ENCODE results near the gene ACSF3. TPM values are rescaled to one million over a fixed set of nuclear protein-coding genes. Genes with fewer than 3 reads are reported as not detected.
A peak's percentile ranks its signal among the peaks of the same experiment; 100 is the strongest.

ACSF3 gene
- total RNA-seq, 2 experiments from 2014 or later, result 57.3 to 62.0 TPM

DNA sequence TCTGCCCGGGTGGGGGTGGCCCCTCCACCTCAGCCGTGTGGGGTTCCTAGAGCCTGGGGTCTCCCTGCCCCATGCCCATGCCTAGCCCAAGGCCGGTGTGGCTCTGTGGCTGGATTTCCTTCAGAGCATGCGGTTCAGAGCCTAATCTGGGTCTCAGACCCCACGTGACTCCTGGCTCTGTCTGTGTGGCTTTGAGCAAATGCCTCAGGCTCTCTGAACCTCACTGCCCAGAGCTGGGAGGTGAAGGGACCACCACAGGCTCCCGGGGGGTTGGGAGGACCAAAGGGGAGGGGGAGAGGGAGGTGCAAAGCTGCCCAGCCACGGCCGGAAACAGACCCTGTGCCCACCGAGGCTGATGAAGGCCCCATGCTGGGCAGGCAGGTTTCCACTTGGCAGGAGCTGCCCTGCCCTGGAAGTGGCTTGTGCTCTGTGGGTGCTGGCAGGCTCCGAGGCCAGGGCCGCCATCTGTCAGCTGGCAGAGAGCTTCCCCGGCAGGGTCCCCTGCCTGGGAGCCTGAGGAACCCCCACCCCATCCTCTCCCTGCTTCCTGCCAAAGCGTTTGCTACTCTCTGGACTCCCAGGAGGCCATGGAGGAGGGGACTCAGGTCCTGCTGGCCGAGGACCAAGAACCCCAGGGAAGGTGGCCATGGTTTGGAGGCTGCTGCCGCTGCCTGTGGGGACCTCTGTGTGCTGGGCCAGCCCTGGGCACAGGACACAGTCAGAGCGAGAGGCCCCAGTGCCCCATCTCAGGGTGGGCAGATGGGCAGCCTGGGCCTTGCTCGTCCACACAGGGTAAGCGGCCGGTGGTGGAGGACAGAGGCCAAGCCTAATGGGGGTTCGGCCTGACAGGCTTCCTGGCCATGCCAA, 81.9 kb downstream of the ACSF3 start:
- peaks cover 5% of the 10 kb centered on the region for H3K4me1 Mint-ChIP-seq
- no peaks in the 10 kb centered on the region for H3K36me3 Mint-ChIP-seq (ENCODE audit: low read depth)
- no peaks in the 10 kb centered on the region for H3K9me3 Mint-ChIP-seq
- no peak for DNase-seq
- no peak overlapping the region for H3K4me3 Mint-ChIP-seq
- peaks cover 3% of the 10 kb centered on the region for H3K27me3 Mint-ChIP-seq
- ChIA-PET POLR2A (no interaction called here), CTCF (interaction anchor here (0.7 to 1.5 kb wide), 2 partner anchors 12 to 232 kb away, joined by 3 read pairs; no protein-coding TSS in a partner anchor)
- no peak overlapping the region for H3K27ac Mint-ChIP-seq

DNA sequence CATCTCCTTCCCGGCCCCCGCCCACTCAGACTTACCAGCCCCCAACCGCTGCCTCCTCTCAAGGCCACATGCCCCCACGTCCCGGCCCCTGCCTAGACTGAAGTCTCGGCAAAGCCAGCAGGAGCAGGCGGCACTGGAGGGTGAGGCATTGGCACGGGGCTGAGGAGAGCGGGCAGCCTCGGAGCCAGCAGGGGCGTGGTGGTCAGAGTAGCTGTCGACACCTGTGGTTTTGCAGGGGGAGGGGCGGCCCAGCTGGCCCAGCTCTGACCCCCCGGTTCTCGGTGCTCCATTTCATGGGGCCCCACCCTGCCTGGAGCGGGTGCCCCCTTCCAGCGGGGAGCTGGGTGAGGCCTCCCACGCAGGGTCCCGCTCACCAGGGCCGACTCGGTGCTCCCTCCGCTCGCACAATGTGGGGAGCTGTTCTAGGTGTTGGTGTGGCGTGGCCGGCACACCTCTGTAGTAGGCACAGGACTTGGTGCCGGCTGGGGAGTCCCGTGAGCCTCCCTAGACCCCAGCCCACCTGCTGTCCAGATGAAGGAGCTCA, 82.6 kb downstream of the ACSF3 start:
- Mint-ChIP-seq H3K36me3 (ENCODE audit: low read depth) (no peaks in the 10 kb centered on the region), H3K9me3 (no peaks in the 10 kb centered on the region), H3K27me3 (no peaks in the 10 kb centered on the region), H3K4me3 (no peak overlapping the region), H3K4me1 (no peaks in the 10 kb centered on the region), H3K27ac (no peak overlapping the region)
- DNase-seq, result no peak
- ChIA-PET POLR2A (no interaction called here), CTCF (interaction anchor here (1.1 kb wide), 1 partner anchor 40 kb away, joined by 5 read pairs; no protein-coding TSS in a partner anchor)

DNA sequence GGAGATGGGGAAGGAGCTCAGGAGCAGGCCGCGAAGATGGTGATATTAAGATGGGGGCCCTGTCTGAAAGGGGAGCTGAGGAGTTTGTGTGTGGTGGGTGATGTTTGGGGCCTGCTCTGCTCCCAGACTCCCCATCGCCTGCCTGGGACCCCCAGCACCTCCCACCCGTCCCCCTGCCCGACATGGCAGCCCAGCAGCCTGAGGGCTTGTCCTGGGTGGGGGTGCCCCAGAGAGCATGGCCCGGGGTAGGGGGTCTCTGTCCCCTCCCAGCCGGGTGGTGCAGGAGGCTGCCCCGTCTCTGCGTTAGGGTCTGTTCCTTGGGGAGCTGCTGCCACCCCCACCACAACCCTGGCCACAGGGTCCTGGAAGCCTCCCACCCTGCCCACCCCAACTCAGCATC, 83.1 kb downstream of the ACSF3 start:
- CTCF ChIA-PET, result interaction anchor here (1.1 kb wide), 1 partner anchor 39 kb away, joined by 5 read pairs; no protein-coding TSS in a partner anchor
- no peaks in the 10 kb centered on the region for H3K4me1 Mint-ChIP-seq
- no peak overlapping the region for H3K4me3 Mint-ChIP-seq
- POLR2A ChIA-PET, result interaction anchor here (0.7 kb wide), 1 partner anchor 10 kb away, joined by 4 read pairs; no protein-coding TSS in a partner anchor
- DNase-seq, result no peak
- no peaks in the 10 kb centered on the region for H3K9me3 Mint-ChIP-seq
- no peak overlapping the region for H3K27ac Mint-ChIP-seq
- H3K27me3 Mint-ChIP-seq, result no peaks in the 10 kb centered on the region
- no peaks in the 10 kb centered on the region for H3K36me3 Mint-ChIP-seq (ENCODE audit: low read depth)

DNA sequence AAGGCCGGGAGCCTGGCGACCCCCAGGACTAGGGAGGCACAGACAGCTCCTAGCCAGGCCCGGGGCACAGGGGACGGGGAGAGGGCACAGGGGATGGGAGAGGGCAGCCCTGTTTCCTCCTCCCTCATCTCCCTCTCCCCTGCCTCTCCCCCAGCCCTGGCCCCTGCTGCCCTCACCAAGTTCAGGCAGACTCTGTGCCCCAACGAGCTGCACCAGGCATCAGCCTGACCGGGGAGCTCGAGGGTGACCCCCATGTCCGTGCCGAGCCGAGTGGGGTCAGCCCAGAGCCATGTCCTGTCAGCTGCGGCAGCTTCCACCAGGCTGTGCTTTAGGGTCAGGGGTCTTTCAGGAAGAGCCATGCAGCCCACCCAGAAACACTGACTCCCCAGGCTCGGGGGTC, 83.8 kb downstream of the ACSF3 start:
- H3K27me3 Mint-ChIP-seq, result no peaks in the 10 kb centered on the region
- no peak overlapping the region for H3K4me3 Mint-ChIP-seq
- no peaks in the 10 kb centered on the region for H3K36me3 Mint-ChIP-seq (ENCODE audit: low read depth)
- H3K9me3 Mint-ChIP-seq, result no peaks in the 10 kb centered on the region
- no peak overlapping the region for H3K27ac Mint-ChIP-seq
- CTCF ChIA-PET, result interaction anchor here (1.1 kb wide), 1 partner anchor 38 kb away, joined by 5 read pairs; no protein-coding TSS in a partner anchor
- POLR2A ChIA-PET, result interaction anchor here (0.7 kb wide), 1 partner anchor 9 kb away, joined by 4 read pairs; no protein-coding TSS in a partner anchor
- DNase-seq, result no peak
- peaks cover 4% of the 10 kb centered on the region for H3K4me1 Mint-ChIP-seq

DNA sequence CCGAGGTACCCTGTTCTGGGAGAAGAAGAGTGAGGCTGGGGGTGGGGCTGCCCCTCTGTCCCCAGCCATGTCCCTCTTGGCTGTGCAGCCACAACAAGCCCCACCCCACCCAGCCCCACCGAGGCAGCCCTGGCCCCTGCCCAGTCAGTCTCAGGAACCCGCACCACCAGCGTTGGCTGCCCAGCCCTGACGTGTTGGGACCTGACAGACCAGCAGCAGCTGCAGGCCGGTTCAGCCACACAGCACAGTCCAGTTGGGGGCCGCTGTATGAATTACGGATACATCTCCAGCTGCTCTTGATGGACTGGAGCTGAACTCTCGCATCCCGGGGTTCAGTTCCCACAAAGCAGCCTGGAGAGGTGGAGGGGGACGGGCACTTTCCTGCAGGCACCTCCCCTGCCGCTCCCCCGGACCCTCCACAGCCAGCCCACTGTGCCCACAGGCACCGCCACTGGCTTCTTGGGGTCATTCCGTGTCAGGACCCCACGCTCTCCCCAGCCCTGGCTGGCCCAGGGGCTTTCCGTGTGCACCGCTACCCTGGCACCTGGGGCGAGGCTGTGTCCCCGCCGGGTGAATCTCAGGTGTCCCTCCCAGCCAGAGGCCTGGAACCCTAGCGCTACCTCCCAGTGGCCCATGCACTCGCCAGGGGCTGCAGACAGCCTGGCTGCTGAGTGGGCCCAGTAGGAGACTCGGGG, 84.9 kb downstream of the ACSF3 start:
- no peak for DNase-seq
- ChIA-PET POLR2A (no interaction called here), CTCF (no interaction called here)
- no peak overlapping the region for H3K27ac Mint-ChIP-seq
- peaks cover 6% of the 10 kb centered on the region for H3K4me1 Mint-ChIP-seq
- H3K36me3 Mint-ChIP-seq (ENCODE audit: low read depth), result no peaks in the 10 kb centered on the region
- H3K4me3 Mint-ChIP-seq, result no peak overlapping the region
- H3K9me3 Mint-ChIP-seq, result no peaks in the 10 kb centered on the region
- no peaks in the 10 kb centered on the region for H3K27me3 Mint-ChIP-seq

DNA sequence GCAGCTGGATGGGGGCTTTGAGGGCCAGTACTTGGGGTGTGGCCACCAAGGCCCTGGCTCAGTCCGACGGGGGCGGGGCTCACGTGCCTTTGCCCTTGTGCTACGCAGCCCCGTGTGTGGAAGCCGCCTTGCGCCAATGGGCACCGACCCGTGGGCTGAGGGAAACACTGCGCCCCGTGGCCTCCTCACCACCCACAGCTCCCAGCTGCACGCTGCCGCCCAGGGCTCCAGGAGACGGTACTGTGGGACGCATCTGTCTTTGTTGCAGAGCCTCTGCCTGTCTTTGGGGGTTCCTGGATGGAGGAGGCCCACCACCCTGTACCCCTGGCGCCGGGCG, 85.5 kb downstream of the ACSF3 start:
- Mint-ChIP-seq H3K4me1 (peaks cover 6% of the 10 kb centered on the region), H3K9me3 (no peaks in the 10 kb centered on the region), H3K27me3 (no peaks in the 10 kb centered on the region), H3K36me3 (ENCODE audit: low read depth) (no peaks in the 10 kb centered on the region), H3K27ac (no peak overlapping the region), H3K4me3 (no peak overlapping the region)
- CTCF ChIA-PET, result no interaction called here
- POLR2A ChIA-PET, result no interaction called here
- DNase-seq, result no peak

DNA sequence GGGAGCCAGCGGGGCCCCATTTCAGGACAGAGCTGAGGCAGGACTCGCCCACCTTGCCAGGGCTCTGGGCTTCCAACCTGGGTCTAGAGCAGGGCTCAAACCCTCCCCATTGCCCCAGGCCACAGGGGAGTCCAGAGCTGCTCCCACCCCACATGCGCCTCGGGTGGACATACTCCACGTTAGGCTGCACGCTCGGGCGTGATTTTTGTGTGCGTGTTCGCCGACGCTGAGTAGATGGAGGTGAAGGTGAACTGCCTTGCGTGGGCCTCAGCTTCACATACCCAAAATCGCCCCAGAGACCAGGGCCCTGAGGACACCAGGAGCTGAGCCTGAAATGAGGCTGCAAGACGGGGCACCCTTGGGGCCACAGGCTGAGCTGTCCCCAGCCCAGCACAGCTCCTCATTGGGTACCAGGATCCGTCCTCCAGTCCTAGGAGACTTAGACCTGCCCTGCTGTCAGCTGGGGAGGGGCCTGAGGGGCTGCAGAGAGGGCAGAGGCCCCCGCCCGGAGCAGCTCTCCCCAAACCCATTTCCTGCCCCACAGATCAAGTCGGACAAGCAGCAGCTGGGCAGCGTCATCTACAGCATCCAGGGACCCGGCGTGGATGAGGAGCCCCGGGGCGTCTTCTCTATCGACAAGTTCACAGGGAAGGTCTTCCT, 86.1 kb downstream of the ACSF3 start:
- no peak for DNase-seq
- peaks cover 6% of the 10 kb centered on the region for H3K4me1 Mint-ChIP-seq
- H3K27ac Mint-ChIP-seq, result no peak overlapping the region
- CTCF ChIA-PET, result interaction anchor here (1.1 kb wide), 1 partner anchor 13 kb away, joined by 4 read pairs; no protein-coding TSS in a partner anchor
- H3K9me3 Mint-ChIP-seq, result no peaks in the 10 kb centered on the region
- no peaks in the 10 kb centered on the region for H3K27me3 Mint-ChIP-seq
- H3K4me3 Mint-ChIP-seq, result no peak overlapping the region
- H3K36me3 Mint-ChIP-seq (ENCODE audit: low read depth), result no peaks in the 10 kb centered on the region
- POLR2A ChIA-PET, result no interaction called here

DNA sequence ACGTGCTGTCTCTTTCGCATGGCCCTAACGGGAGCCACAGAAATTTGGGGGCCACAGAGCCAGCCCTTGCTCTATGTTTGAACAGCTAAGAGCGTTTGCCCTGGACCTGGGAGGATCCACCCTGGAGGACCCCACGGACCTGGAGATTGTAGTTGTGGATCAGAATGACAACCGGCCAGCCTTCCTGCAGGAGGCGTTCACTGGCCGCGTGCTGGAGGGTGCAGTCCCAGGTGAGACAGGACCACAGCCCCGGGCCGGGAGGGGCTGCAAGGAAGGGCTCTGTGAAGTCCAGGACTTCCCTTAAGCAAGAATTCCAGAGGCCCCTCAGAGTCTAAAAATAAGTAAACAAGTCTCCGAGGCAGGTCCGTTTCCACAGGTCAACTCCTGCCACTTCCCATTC, 89.8 kb downstream of the ACSF3 start:
- H3K9me3 Mint-ChIP-seq, result no peaks in the 10 kb centered on the region
- no peaks in the 10 kb centered on the region for H3K27me3 Mint-ChIP-seq
- ChIA-PET POLR2A (interaction anchor here (0.5 kb wide), 1 partner anchor 494 kb away, joined by 10 read pairs; no protein-coding TSS in a partner anchor), CTCF (no interaction called here)
- H3K4me3 Mint-ChIP-seq, result no peak overlapping the region
- H3K4me1 Mint-ChIP-seq, result peaks cover 6% of the 10 kb centered on the region
- no peaks in the 10 kb centered on the region for H3K36me3 Mint-ChIP-seq (ENCODE audit: low read depth)
- no peak overlapping the region for H3K27ac Mint-ChIP-seq
- no peak for DNase-seq

DNA sequence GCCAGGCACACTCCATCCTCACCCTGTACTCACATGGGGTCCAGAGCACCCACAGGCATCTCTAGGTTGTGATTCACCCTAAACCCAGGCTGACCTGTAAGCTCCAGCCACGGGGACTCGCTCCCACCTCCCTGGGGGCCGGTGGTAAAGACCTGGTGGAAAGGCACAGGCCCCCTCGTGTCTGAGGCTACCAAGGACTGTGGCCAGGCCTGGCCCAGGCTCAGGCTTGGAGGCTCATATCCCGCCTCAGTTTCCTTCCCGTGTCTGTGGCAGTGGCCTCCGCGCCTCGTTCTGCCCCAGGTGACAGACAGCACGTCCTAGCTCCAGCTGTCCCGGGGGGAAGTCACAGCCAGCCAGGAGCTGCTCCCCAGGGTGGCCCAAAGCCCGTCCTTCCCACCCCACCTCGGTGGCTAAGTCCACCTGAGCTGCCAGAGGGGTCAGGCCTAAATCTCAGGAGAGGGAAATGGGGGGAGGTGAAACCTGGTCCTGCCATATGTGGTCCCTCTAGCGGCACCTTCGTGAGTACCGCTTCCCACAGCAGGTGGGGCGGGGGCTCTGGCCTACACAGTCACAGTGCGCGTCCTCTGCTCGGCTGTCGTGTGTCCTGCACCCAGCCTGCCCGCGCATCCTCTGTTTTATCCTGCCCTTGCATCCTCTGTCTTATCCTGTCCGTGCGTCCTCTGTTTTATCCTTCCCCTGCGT, 90.5 kb downstream of the ACSF3 start:
- Mint-ChIP-seq H3K27ac (no peak overlapping the region), H3K4me1 (peaks cover 6% of the 10 kb centered on the region), H3K9me3 (no peaks in the 10 kb centered on the region), H3K36me3 (ENCODE audit: low read depth) (no peaks in the 10 kb centered on the region), H3K4me3 (no peak overlapping the region), H3K27me3 (no peaks in the 10 kb centered on the region)
- DNase-seq, result no peak
- POLR2A ChIA-PET, result no interaction called here
- CTCF ChIA-PET, result no interaction called here

DNA sequence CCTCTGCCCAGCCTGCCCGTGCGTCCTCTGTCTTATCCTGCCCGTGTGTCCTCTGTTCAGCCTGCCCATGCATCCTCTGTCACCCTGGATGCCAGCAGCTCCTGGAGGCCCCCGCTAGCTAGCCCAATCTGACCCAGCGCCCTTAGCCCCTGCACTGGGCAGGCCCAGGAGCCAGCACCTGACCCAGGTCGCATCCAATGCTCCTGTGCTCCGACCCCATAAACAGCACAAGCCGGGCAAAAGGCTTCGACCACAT, 91.0 kb downstream of the ACSF3 start:
- DNase-seq, result no peak
- peaks cover 6% of the 10 kb centered on the region for H3K4me1 Mint-ChIP-seq
- no peak overlapping the region for H3K27ac Mint-ChIP-seq
- ChIA-PET CTCF (no interaction called here), POLR2A (no interaction called here)
- no peaks in the 10 kb centered on the region for H3K27me3 Mint-ChIP-seq
- no peak overlapping the region for H3K4me3 Mint-ChIP-seq
- H3K9me3 Mint-ChIP-seq, result no peaks in the 10 kb centered on the region
- no peaks in the 10 kb centered on the region for H3K36me3 Mint-ChIP-seq (ENCODE audit: low read depth)

DNA sequence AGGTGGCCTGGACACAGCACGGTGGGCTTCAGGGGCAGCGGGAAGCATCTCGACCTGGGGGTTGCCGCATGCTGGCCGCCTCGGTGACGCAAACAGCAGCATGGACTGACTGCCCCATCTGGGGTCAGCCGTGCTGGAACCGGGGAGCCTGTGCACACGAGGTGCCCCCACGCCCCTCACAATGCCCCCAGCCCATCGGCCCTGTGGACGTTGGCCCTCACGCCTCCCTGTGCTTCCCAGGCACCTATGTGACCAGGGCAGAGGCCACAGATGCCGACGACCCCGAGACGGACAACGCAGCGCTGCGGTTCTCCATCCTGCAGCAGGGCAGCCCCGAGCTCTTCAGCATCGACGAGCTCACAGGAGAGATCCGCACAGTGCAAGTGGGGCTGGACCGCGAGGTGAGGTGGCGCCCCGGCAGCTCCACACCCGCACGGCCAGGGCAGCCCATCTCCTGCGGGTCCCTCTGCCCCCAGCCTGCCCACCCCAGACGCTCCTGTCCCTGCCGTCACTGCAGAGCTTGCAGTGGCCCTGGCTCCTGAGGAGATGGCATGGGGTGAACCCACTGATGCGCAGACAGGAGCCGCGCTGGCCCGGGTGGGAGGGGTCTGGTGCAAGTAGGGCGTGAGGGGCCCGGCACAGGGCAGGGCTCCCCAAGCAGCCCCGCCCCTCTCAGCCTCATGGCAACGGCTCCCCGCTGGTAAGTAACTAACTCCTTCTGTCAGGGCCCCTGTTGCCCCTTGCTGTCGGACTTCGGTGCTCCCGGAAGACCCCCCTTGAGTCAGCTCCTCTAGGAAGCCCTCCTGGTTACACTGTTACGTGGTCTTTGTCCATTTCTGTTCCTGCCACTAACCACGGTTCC, 91.5 kb downstream of the ACSF3 start:
- H3K36me3 Mint-ChIP-seq (ENCODE audit: low read depth), result no peaks in the 10 kb centered on the region

More for the DNA sequence above, 91.5 kb downstream of the ACSF3 start:
- ChIA-PET CTCF (no interaction called here), POLR2A (no interaction called here)
- peak; percentile 54 for DNase-seq
- Mint-ChIP-seq H3K27me3 (no peaks in the 10 kb centered on the region), H3K4me3 (no peak overlapping the region), H3K27ac (no peak overlapping the region), H3K4me1 (peaks cover 6% of the 10 kb centered on the region), H3K9me3 (no peaks in the 10 kb centered on the region)

All from activated CD4-positive, alpha-beta T cell treated with anti-CD3 and anti-CD28 coated beads, Interleukin-2, amount 10 ng/mL, durations not matched to agents 7 days and 5 days (primary cell).